HEK293 (cell line): ENCODE data around the gene HK3.
A peak's percentile ranks its signal among the peaks of the same experiment; 100 is the strongest.

Source experiments
- FEZF1 ChIP-seq: fragments of 450-650 bp; formaldehyde crosslinking; IDR thresholded peaks from 2 replicates; pipeline ENCODE4 v1.5.1; 2016; ENCODE audit warnings: missing biosample characterization, missing genetic modification characterization
- GLI2 ChIP-seq: fragments of 450-650 bp; formaldehyde crosslinking; IDR thresholded peaks from 2 replicates; pipeline ENCODE4; 2017; ENCODE audit warnings: missing biosample characterization, missing genetic modification characterization, low read depth, borderline replicate concordance
- KLF8 ChIP-seq: fragments of 450-650 bp; formaldehyde crosslinking; IDR thresholded peaks from 2 replicates; pipeline ENCODE4 v1.5.1; 2016; ENCODE audit warnings: missing biosample characterization, missing genetic modification characterization
- KLF9 ChIP-seq: fragments of 450-650 bp; formaldehyde crosslinking; IDR thresholded peaks from 2 replicates; pipeline ENCODE4 v1.5.1; 2016; ENCODE audit warnings: missing biosample characterization, missing genetic modification characterization, low read depth
- OVOL3 ChIP-seq: fragments of 450-650 bp; formaldehyde crosslinking; IDR thresholded peaks from 2 replicates; pipeline ENCODE4 v1.5.1; 2016; ENCODE audit warnings: missing biosample characterization, missing genetic modification characterization
- PBX3 ChIP-seq: sonication (generic); formaldehyde crosslinking; IDR thresholded peaks from 2 replicates; pipeline ENCODE4 v1.8.1; 2022; ENCODE audit warnings: mild to moderate bottlenecking, moderate library complexity, missing genetic modification reagents
- REPIN1 ChIP-seq: fragments of 450-650 bp; formaldehyde crosslinking; IDR thresholded peaks from 2 replicates; pipeline ENCODE4 v1.5.1; 2017; ENCODE audit warnings: missing biosample characterization, missing genetic modification characterization, low read depth
- SETDB1 ChIP-seq: IDR thresholded peaks from one replicate; pipeline ENCODE4 v1.6.1; 2017; ENCODE audit warnings: mild to moderate bottlenecking, low read length, moderate library complexity, mixed read lengths; ENCODE audit not compliant: insufficient read length
- TCF7L2 ChIP-seq: IDR thresholded peaks from 2 replicates; pipeline ENCODE4 v1.6.1; 2011; ENCODE audit warnings: low read depth, mild to moderate bottlenecking, inconsistent platforms, low read length, moderate library complexity, borderline replicate concordance
- TRIM28 ChIP-seq: IDR thresholded peaks from 2 replicates; pipeline ENCODE4 v1.6.1; 2011; ENCODE audit warnings: low read length, control low read depth, borderline replicate concordance
- WT1 ChIP-seq: fragments of 450-650 bp; formaldehyde crosslinking; IDR thresholded peaks from 2 replicates; pipeline ENCODE4 v1.5.1; 2016; ENCODE audit warnings: missing biosample characterization, missing genetic modification characterization
- YY1 ChIP-seq: fragments of 450-650 bp; formaldehyde crosslinking; IDR thresholded peaks from 2 replicates; pipeline ENCODE4 v1.5.1; 2018; ENCODE audit warnings: missing biosample characterization, missing genetic modification characterization
- ZBTB10 ChIP-seq: fragments of 450-650 bp; formaldehyde crosslinking; IDR thresholded peaks from 2 replicates; pipeline ENCODE4 v1.5.1; 2016; ENCODE audit warnings: missing biosample characterization, missing genetic modification characterization
- ZBTB44 ChIP-seq: fragments of 450-650 bp; IDR thresholded peaks from 2 replicates; pipeline ENCODE4 v1.5.1; 2018; ENCODE audit warnings: missing biosample characterization, mild to moderate bottlenecking, missing genetic modification characterization
- ZBTB7A ChIP-seq: fragments of 450-650 bp; formaldehyde crosslinking; IDR thresholded peaks from 2 replicates; pipeline ENCODE4 v1.5.1; 2016; ENCODE audit warnings: low read depth, missing biosample characterization, missing genetic modification characterization
- ZBTB8A ChIP-seq: fragments of 450-650 bp; formaldehyde crosslinking; IDR thresholded peaks from 2 replicates; pipeline ENCODE4 v1.5.1; 2016; ENCODE audit warnings: missing biosample characterization, missing genetic modification characterization
- ZIC2 ChIP-seq: fragments of 450-650 bp; formaldehyde crosslinking; IDR thresholded peaks from 2 replicates; pipeline ENCODE4 v1.5.1; 2016; ENCODE audit warnings: missing biosample characterization, missing genetic modification characterization
- ZNF10 ChIP-seq: fragments of 450-650 bp; formaldehyde crosslinking; IDR thresholded peaks from 2 replicates; pipeline ENCODE4 v1.5.1; 2017; ENCODE audit warnings: missing biosample characterization, missing genetic modification characterization
- ZNF133 ChIP-seq: fragments of 450-650 bp; formaldehyde crosslinking; IDR thresholded peaks from 2 replicates; pipeline ENCODE4 v1.5.1; 2016; ENCODE audit warnings: missing biosample characterization, missing genetic modification characterization
- ZNF2 ChIP-seq: fragments of 450-650 bp; formaldehyde crosslinking; IDR thresholded peaks from 2 replicates; pipeline ENCODE4 v1.5.1; 2016; ENCODE audit warnings: missing biosample characterization, missing genetic modification characterization
- ZNF398 ChIP-seq: fragments of 450-650 bp; formaldehyde crosslinking; IDR thresholded peaks from 2 replicates; pipeline ENCODE4 v1.5.1; 2017; ENCODE audit warnings: missing biosample characterization, missing genetic modification characterization
- ZNF423 ChIP-seq: fragments of 450-650 bp; formaldehyde crosslinking; IDR thresholded peaks from 2 replicates; pipeline ENCODE4 v1.5.1; 2016; ENCODE audit warnings: missing biosample characterization, missing genetic modification characterization
- ZNF426 ChIP-seq: fragments of 450-650 bp; formaldehyde crosslinking; IDR thresholded peaks from 2 replicates; pipeline ENCODE4 v1.5.1; 2017; ENCODE audit warnings: missing biosample characterization, missing genetic modification characterization, mild to moderate bottlenecking, inconsistent platforms, moderate library complexity
- ZNF513 ChIP-seq: fragments of 450-650 bp; IDR thresholded peaks from 2 replicates; pipeline ENCODE4 v1.5.1; 2018; ENCODE audit warnings: missing biosample characterization, missing genetic modification characterization
- ZNF514 ChIP-seq: fragments of 450-650 bp; formaldehyde crosslinking; IDR thresholded peaks from 2 replicates; pipeline ENCODE4 v1.5.1; 2016; ENCODE audit warnings: missing biosample characterization, missing genetic modification characterization
- ZNF596 ChIP-seq: fragments of 450-650 bp; IDR thresholded peaks from 2 replicates; pipeline ENCODE4 v1.5.0; 2018; ENCODE audit warnings: missing biosample characterization, mild to moderate bottlenecking, missing genetic modification characterization, moderate library complexity
- ZNF624 ChIP-seq: fragments of 450-650 bp; formaldehyde crosslinking; IDR thresholded peaks from 2 replicates; pipeline ENCODE4 v1.5.1; 2017; ENCODE audit warnings: missing biosample characterization, missing genetic modification characterization
- ZNF645 ChIP-seq: fragments of 450-650 bp; formaldehyde crosslinking; IDR thresholded peaks from 2 replicates; pipeline ENCODE4; 2016; ENCODE audit warnings: missing biosample characterization, missing genetic modification characterization
- ZNF791 ChIP-seq: fragments of 450-650 bp; formaldehyde crosslinking; IDR thresholded peaks from 2 replicates; pipeline ENCODE4 v1.5.1; 2016; ENCODE audit warnings: missing biosample characterization, missing genetic modification characterization
- ZNF837 ChIP-seq: fragments of 450-650 bp; formaldehyde crosslinking; IDR thresholded peaks from 2 replicates; pipeline ENCODE4 v1.5.1; 2016; ENCODE audit warnings: missing biosample characterization, missing genetic modification characterization
- ZSCAN16 ChIP-seq: fragments of 450-650 bp; formaldehyde crosslinking; IDR thresholded peaks from 2 replicates; pipeline ENCODE4 v1.5.1; 2016; ENCODE audit warnings: missing biosample characterization, missing genetic modification characterization
- ZSCAN23 ChIP-seq: fragments of 450-650 bp; formaldehyde crosslinking; IDR thresholded peaks from 2 replicates; pipeline ENCODE4 v1.5.1; 2016; ENCODE audit warnings: missing biosample characterization, missing genetic modification characterization
- TF ChIP-seq, protein P1 (sequence below): fragments of 450-650 bp; formaldehyde crosslinking; IDR thresholded peaks from 2 replicates; pipeline ENCODE4 v1.5.1; 2016; ENCODE audit warnings: missing biosample characterization, missing genetic modification characterization

The HK3 gene

GRCh38 chr5:176837707-176838115, 61.4 kb downstream of the HK3 start (continued):
- no peak for TF ChIP-seq ZBTB10
- TF ChIP-seq KLF9 (tag by site-specific recombination) = no peak
- TF ChIP-seq ZNF426 (tag by site-specific recombination) = no peak
- TF ChIP-seq FEZF1 (tag by site-specific recombination) = no peak
- no peak for TF ChIP-seq ZNF624 (tag by site-specific recombination)
- TF ChIP-seq ZNF133 (tag by site-specific recombination) = no peak
- TF ChIP-seq ZNF398 (tag by site-specific recombination) = no peak
- TF ChIP-seq REPIN1 = no peak
- no peak for TF ChIP-seq SETDB1
- TF ChIP-seq ZNF513 (tag by site-specific recombination) = no peak
- no peak for TF ChIP-seq ZNF423 (tag by site-specific recombination)
- TF ChIP-seq ZSCAN16 (tag by site-specific recombination) = no peak
- no peak for TF ChIP-seq TCF7L2
- TF ChIP-seq, protein P1, sequence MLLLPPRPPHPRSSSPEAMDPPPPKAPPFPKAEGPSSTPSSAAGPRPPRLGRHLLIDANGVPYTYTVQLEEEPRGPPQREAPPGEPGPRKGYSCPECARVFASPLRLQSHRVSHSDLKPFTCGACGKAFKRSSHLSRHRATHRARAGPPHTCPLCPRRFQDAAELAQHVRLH = no peak
- TF ChIP-seq PBX3 (CRISPR knock-in tag) = peak; percentile 100
- no peak for TF ChIP-seq ZBTB7A (tag by site-specific recombination)
- no peak for TF ChIP-seq ZNF514 (tag by site-specific recombination)
- TF ChIP-seq OVOL3 (tag by site-specific recombination) = peak; percentile 96; the same call in 1 of the 2 replicates
- TF ChIP-seq ZNF791 (tag by site-specific recombination) = no peak
- no peak for TF ChIP-seq ZIC2 (tag by site-specific recombination)
- no peak for TF ChIP-seq KLF8
- TF ChIP-seq ZNF2 = peak; percentile 87
- no peak for TF ChIP-seq ZNF596
- no peak for TF ChIP-seq GLI2 (tag by site-specific recombination)
- TF ChIP-seq ZNF10 (tag by site-specific recombination) = no peak
- no peak for TF ChIP-seq WT1
- TF ChIP-seq ZNF837 (tag by site-specific recombination) = no peak
- no peak for TF ChIP-seq ZBTB44 (tag by site-specific recombination)
- TF ChIP-seq TRIM28 = peak; percentile 69; the same call in 1 of the 2 replicates
- TF ChIP-seq ZSCAN23 (tag by site-specific recombination) = no peak
- TF ChIP-seq ZNF645 (tag by site-specific recombination) = no peak
- TF ChIP-seq YY1 (tag by site-specific recombination) = 0 out of 2 replicates have a peak, but pooled peaks have one; percentile 39
- no peak for TF ChIP-seq ZBTB8A (tag by site-specific recombination)
